Measurements from ENCODE around the gene AOPEP. TPM values are rescaled to one million over a fixed set of nuclear protein-coding genes. Genes with fewer than 3 reads are reported as not detected.

The AOPEP gene
- total RNA-seq, 1 experiment from 2014 or later, result 36.4 TPM

DNA sequence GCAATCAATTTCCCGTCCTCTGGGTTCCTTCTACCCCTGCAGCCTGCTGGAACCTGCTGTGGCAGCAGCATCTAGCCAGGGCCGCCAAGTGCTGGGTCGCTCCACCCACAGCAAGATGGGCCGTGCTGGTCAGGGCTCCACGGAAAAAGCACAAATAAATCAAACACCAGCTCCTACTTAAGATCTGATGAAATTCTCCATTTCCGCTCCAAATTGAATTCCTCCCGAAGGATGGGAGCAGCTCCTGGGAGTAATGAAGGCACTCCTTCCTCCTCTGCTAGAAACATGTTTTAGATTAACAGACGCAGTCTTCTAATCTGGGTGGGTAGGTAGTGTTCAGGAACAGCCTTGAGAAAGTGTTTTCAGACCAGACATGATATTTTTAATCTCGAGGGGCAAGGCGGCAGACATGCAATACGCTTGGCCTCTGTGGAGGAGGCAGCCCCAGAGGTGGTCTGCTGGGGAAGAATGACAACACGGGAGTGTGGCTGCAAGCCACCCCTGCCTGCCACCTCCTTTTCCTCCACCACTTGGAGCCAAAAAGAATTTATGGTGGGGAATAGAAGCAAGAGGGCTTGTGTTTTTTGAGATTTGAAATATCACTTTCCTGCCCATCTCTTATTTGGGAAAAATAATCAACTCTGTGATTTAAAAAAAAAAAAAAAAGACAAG, 194.1 kb downstream of the AOPEP start:
- H3K4me3 ChIP-seq (ENCODE audit: low read depth in 2 of 2, low read length in 2 of 2), result no peak overlapping the region
- H3K27ac ChIP-seq (ENCODE audit: low read length), result peak overlapping the region; percentile 98
- no peak; the same call in 1 of the 2 replicates for ATAC-seq
- H3K36me3 ChIP-seq (ENCODE audit: control insufficient read depth, insufficient read depth, low read length), result no peaks in the 10 kb centered on the region
- DNase-seq (ENCODE audit: low read depth, low spot score), result no peak
- H3K9me3 ChIP-seq (ENCODE audit: control insufficient read depth, insufficient read depth, low read depth, low read length), result no peaks in the 10 kb centered on the region
- in situ Hi-C loops (cut with HindIII; ENCODE audit: low pct_unique_long_range_greater_than_20kb, low sequenced_read_pairs) (no loop called here), intact Hi-C loops (cut with micrococcal nuclease; ENCODE audit: unreplicated experiment) (no loop called here)
- ChIA-PET CTCF (no interaction called here), POLR2A (interaction anchor here (0.7 to 1.1 kb wide), 2 partner anchors 251 to 276 kb away, joined by 5 to 6 read pairs; no protein-coding TSS in a partner anchor)
- no TSS peak for BruUV-seq (replicated peaks)
- TF ChIP-seq TCF7L2 (IDR thresholded peaks at IDR 0.05; ENCODE audit: low read depth, low read length) (no peak), POLR2AphosphoS5 (IDR thresholded peaks at IDR 0.05; ENCODE audit: low read depth, low read length) (no peak), SIN3A (IDR thresholded peaks at IDR 0.05; ENCODE audit: borderline replicate concordance, insufficient read depth, low read depth, low read length) (no peak)
- TF ChIP-seq, protein P1, sequence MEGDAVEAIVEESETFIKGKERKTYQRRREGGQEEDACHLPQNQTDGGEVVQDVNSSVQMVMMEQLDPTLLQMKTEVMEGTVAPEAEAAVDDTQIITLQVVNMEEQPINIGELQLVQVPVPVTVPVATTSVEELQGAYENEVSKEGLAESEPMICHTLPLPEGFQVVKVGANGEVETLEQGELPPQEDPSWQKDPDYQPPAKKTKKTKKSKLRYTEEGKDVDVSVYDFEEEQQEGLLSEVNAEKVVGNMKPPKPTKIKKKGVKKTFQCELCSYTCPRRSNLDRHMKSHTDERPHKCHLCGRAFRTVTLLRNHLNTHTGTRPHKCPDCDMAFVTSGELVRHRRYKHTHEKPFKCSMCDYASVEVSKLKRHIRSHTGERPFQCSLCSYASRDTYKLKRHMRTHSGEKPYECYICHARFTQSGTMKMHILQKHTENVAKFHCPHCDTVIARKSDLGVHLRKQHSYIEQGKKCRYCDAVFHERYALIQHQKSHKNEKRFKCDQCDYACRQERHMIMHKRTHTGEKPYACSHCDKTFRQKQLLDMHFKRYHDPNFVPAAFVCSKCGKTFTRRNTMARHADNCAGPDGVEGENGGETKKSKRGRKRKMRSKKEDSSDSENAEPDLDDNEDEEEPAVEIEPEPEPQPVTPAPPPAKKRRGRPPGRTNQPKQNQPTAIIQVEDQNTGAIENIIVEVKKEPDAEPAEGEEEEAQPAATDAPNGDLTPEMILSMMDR (IDR thresholded peaks at IDR 0.05), result no peak
- TF ChIP-seq, protein P2, sequence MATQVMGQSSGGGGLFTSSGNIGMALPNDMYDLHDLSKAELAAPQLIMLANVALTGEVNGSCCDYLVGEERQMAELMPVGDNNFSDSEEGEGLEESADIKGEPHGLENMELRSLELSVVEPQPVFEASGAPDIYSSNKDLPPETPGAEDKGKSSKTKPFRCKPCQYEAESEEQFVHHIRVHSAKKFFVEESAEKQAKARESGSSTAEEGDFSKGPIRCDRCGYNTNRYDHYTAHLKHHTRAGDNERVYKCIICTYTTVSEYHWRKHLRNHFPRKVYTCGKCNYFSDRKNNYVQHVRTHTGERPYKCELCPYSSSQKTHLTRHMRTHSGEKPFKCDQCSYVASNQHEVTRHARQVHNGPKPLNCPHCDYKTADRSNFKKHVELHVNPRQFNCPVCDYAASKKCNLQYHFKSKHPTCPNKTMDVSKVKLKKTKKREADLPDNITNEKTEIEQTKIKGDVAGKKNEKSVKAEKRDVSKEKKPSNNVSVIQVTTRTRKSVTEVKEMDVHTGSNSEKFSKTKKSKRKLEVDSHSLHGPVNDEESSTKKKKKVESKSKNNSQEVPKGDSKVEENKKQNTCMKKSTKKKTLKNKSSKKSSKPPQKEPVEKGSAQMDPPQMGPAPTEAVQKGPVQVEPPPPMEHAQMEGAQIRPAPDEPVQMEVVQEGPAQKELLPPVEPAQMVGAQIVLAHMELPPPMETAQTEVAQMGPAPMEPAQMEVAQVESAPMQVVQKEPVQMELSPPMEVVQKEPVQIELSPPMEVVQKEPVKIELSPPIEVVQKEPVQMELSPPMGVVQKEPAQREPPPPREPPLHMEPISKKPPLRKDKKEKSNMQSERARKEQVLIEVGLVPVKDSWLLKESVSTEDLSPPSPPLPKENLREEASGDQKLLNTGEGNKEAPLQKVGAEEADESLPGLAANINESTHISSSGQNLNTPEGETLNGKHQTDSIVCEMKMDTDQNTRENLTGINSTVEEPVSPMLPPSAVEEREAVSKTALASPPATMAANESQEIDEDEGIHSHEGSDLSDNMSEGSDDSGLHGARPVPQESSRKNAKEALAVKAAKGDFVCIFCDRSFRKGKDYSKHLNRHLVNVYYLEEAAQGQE (IDR thresholded peaks at IDR 0.05; ENCODE audit: insufficient read depth in 1 of 2, low read depth in 2 of 2, low read length in 1 of 2), result no peak
- H3K4me1 ChIP-seq (ENCODE audit: control insufficient read depth, insufficient read depth, low read length), result peaks cover 66% of the 10 kb centered on the region
- no peaks in the 10 kb centered on the region for H3K27me3 ChIP-seq (ENCODE audit: control insufficient read depth, insufficient read depth, low read length)

DNA sequence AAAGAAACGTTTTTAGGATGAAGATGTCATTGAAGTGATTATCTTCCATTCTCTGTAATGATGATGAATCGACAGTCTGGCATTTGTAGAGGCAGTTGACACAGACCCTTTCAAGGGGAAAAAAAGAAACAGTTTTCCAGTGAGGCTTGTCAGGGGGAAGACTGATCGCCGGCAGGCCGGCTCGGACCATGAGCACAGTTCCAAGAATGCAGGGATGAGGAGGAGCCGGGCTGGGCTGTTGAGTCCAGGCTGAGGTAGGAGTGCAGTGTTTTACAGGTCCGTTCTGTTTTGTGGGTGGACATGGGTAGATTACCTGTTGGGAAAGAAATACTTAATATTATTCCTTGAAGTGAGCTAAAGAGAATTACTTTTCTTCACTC, 194.6 kb downstream of the AOPEP start:
- ChIA-PET POLR2A (no interaction called here), CTCF (no interaction called here)
- BruUV-seq (replicated peaks), result TSS peak; percentile 83
- no peaks in the 10 kb centered on the region for H3K36me3 ChIP-seq (ENCODE audit: control insufficient read depth, insufficient read depth, low read length)
- in situ Hi-C loops (cut with HindIII; ENCODE audit: low pct_unique_long_range_greater_than_20kb, low sequenced_read_pairs) (no loop called here), intact Hi-C loops (cut with micrococcal nuclease; ENCODE audit: unreplicated experiment) (no loop called here)
- no peaks in the 10 kb centered on the region for H3K9me3 ChIP-seq (ENCODE audit: control insufficient read depth, insufficient read depth, low read depth, low read length)
- no peaks in the 10 kb centered on the region for H3K27me3 ChIP-seq (ENCODE audit: control insufficient read depth, insufficient read depth, low read length)
- no peak overlapping the region for H3K4me3 ChIP-seq (ENCODE audit: low read depth in 2 of 2, low read length in 2 of 2)
- peak overlapping the region; percentile 98 for H3K27ac ChIP-seq (ENCODE audit: low read length)
- H3K4me1 ChIP-seq (ENCODE audit: control insufficient read depth, insufficient read depth, low read length), result peaks cover 61% of the 10 kb centered on the region
- no peak for ATAC-seq
- no peak for TF ChIP-seq POLR2AphosphoS5 (IDR thresholded peaks at IDR 0.05; ENCODE audit: low read depth, low read length)
- TF ChIP-seq, protein P1 (IDR thresholded peaks at IDR 0.05), result no peak
- TF ChIP-seq, protein P2 (IDR thresholded peaks at IDR 0.05; ENCODE audit: insufficient read depth in 1 of 2, low read depth in 2 of 2, low read length in 1 of 2), result no peak
- TF ChIP-seq TCF7L2 (IDR thresholded peaks at IDR 0.05; ENCODE audit: low read depth, low read length), result no peak
- TF ChIP-seq SIN3A (IDR thresholded peaks at IDR 0.05; ENCODE audit: borderline replicate concordance, insufficient read depth, low read depth, low read length), result no peak
- no peak for DNase-seq (ENCODE audit: low read depth, low spot score)

Data from Panc1 (cell line).